ENCODE data around the gene DNLZ.
"Not testable (repeated sequence)": the region's sequence is repeated elsewhere in the genome, so short reads cannot be mapped to it uniquely, and the experiment has no call there.

DNLZ gene

GRCh38 chr9:136323371-136323789 is 40.2 kb downstream of the DNLZ start:
- Histone ChIP-seq H3K9me3 (ENCODE audit: control insufficient read depth, insufficient read depth, low read length) (no peaks in the 10 kb centered on the region), H3K36me3 (ENCODE audit: control insufficient read depth, low read length) (no peaks in the 10 kb centered on the region), H3K4me2 (ENCODE audit: low read length) (no peak overlapping the region), H4K20me1 (ENCODE audit: control insufficient read depth, insufficient read depth, low read depth, low read length) (no peaks in the 10 kb centered on the region), H3F3A (ENCODE audit: control insufficient read depth, insufficient read depth) (no peaks in the 10 kb centered on the region), H3K4me1 (ENCODE audit: control insufficient read depth, low read length) (peaks cover 26% of the 10 kb centered on the region), H3K9me2 (replicated peaks; ENCODE audit: control insufficient read depth, low read length) (no peaks in the 10 kb centered on the region), H3K79me2 (ENCODE audit: control insufficient read depth, low read length) (no peaks in the 10 kb centered on the region), H3K27me3 (ENCODE audit: control insufficient read depth, low read length) (peaks cover 15% of the 10 kb centered on the region), H3K27ac (ENCODE audit: low read depth, low read length) (no peak overlapping the region), H3K4me3 (ENCODE audit: low read length) (no peak overlapping the region)
- no peak for TF ChIP-seq CTCF (IDR thresholded peaks at IDR 0.05; ENCODE audit: low read depth, low read length, poor library complexity, severe bottlenecking)
- no peak for TF ChIP-seq EZH2phosphoT487 (IDR thresholded peaks at IDR 0.05; ENCODE audit: borderline replicate concordance, low read length)

GRCh38 chr9:136322756-136323330 is 40.7 kb downstream of the DNLZ start:
- no peaks in the 10 kb centered on the region for H4K20me1 ChIP-seq (ENCODE audit: control insufficient read depth, insufficient read depth, low read depth, low read length)
- TF ChIP-seq EZH2phosphoT487 (IDR thresholded peaks at IDR 0.05; ENCODE audit: borderline replicate concordance, low read length) (no peak), CTCF (IDR thresholded peaks at IDR 0.05; ENCODE audit: low read depth, low read length, poor library complexity, severe bottlenecking) (no peak)
- no peak overlapping the region for H3K4me3 ChIP-seq (ENCODE audit: low read length)
- H3K9me3 ChIP-seq (ENCODE audit: control insufficient read depth, insufficient read depth, low read length): no peaks in the 10 kb centered on the region
- H3K4me2 ChIP-seq (ENCODE audit: low read length): no peak overlapping the region
- H3K27ac ChIP-seq (ENCODE audit: low read depth, low read length): no peak overlapping the region
- H3K27me3 ChIP-seq (ENCODE audit: control insufficient read depth, low read length): peaks cover 11% of the 10 kb centered on the region; the same call in 1 of the 2 replicates
- H3K9me2 ChIP-seq (replicated peaks; ENCODE audit: control insufficient read depth, low read length): no peaks in the 10 kb centered on the region
- H3K36me3 ChIP-seq (ENCODE audit: control insufficient read depth, low read length): no peaks in the 10 kb centered on the region
- no peaks in the 10 kb centered on the region for H3K79me2 ChIP-seq (ENCODE audit: control insufficient read depth, low read length)
- H3F3A ChIP-seq (ENCODE audit: control insufficient read depth, insufficient read depth): no peaks in the 10 kb centered on the region
- peaks cover 31% of the 10 kb centered on the region for H3K4me1 ChIP-seq (ENCODE audit: control insufficient read depth, low read length)

GRCh38 chr9:136321561-136321960 is 42.0 kb downstream of the DNLZ start:
- peaks cover 38% of the 10 kb centered on the region for H3K4me1 ChIP-seq (ENCODE audit: control insufficient read depth, low read length)
- no peak overlapping the region for H3K27ac ChIP-seq (ENCODE audit: low read depth, low read length)
- no peaks in the 10 kb centered on the region for H3K9me2 ChIP-seq (replicated peaks; ENCODE audit: control insufficient read depth, low read length)
- TF ChIP-seq EZH2phosphoT487 (IDR thresholded peaks at IDR 0.05; ENCODE audit: borderline replicate concordance, low read length) (no peak), CTCF (IDR thresholded peaks at IDR 0.05; ENCODE audit: low read depth, low read length, poor library complexity, severe bottlenecking) (no peak)
- H3K9me3 ChIP-seq (ENCODE audit: control insufficient read depth, insufficient read depth, low read length): no peaks in the 10 kb centered on the region; the same call in 1 of the 2 replicates
- H3K4me2 ChIP-seq (ENCODE audit: low read length): no peak overlapping the region
- peaks cover 6% of the 10 kb centered on the region; the same call in 1 of the 2 replicates for H3K27me3 ChIP-seq (ENCODE audit: control insufficient read depth, low read length)
- H3F3A ChIP-seq (ENCODE audit: control insufficient read depth, insufficient read depth): no peaks in the 10 kb centered on the region
- H4K20me1 ChIP-seq (ENCODE audit: control insufficient read depth, insufficient read depth, low read depth, low read length): no peaks in the 10 kb centered on the region
- no peaks in the 10 kb centered on the region for H3K36me3 ChIP-seq (ENCODE audit: control insufficient read depth, low read length)
- H3K79me2 ChIP-seq (ENCODE audit: control insufficient read depth, low read length): no peaks in the 10 kb centered on the region
- no peak overlapping the region for H3K4me3 ChIP-seq (ENCODE audit: low read length)

DNA sequence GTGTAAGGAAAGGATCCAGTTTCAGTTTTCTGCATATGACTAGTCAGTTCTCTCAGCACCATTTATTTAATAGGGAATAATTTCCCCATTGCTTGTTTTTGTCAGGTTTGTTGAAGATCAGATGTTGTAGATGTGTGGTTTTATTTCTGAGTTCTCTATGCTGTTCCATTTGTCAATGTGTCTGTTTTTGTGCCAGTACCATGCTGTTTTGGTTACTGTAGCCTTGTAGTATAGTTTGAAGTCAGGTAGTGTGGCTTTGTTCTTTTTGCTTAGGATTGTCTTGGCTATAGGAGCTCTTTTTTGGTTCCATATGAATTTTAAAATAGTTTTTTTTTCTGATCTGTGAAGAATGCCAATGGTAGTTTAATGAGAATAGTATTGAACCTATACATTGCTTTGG is 42.6 kb downstream of the DNLZ start:
- not testable (repeated sequence) for H3K36me3 ChIP-seq (ENCODE audit: control insufficient read depth, low read length); H3K9me3 ChIP-seq (ENCODE audit: control insufficient read depth, insufficient read depth, low read length); H3K4me3 ChIP-seq (ENCODE audit: low read length); H3F3A ChIP-seq (ENCODE audit: control insufficient read depth, insufficient read depth); H3K79me2 ChIP-seq (ENCODE audit: control insufficient read depth, low read length); H3K27me3 ChIP-seq (ENCODE audit: control insufficient read depth, low read length); H3K9me2 ChIP-seq (replicated peaks; ENCODE audit: control insufficient read depth, low read length); H3K27ac ChIP-seq (ENCODE audit: low read depth, low read length); H4K20me1 ChIP-seq (ENCODE audit: control insufficient read depth, insufficient read depth, low read depth, low read length)
- Histone ChIP-seq H3K4me2 (ENCODE audit: low read length) (0 out of 2 replicates have a peak overlapping the region, but pooled peaks have one; percentile 15), H3K4me1 (ENCODE audit: control insufficient read depth, low read length) (peaks cover 38% of the 10 kb centered on the region)

- H3K27ac ChIP-seq (ENCODE audit: low read depth, low read length): not testable (repeated sequence)
Observed at GRCh38 chr9:136319955-136320354, 43.6 kb downstream of the DNLZ start.

GRCh38 chr9:136319244-136319643 is 44.3 kb downstream of the DNLZ start:
- H3K4me2 ChIP-seq (ENCODE audit: low read length): peak overlapping the region; percentile 31
- H3K36me3 ChIP-seq (ENCODE audit: control insufficient read depth, low read length); H3K4me3 ChIP-seq (ENCODE audit: low read length); H3K27ac ChIP-seq (ENCODE audit: low read depth, low read length); H3K9me2 ChIP-seq (replicated peaks; ENCODE audit: control insufficient read depth, low read length); H3F3A ChIP-seq (ENCODE audit: control insufficient read depth, insufficient read depth); H3K79me2 ChIP-seq (ENCODE audit: control insufficient read depth, low read length); H3K27me3 ChIP-seq (ENCODE audit: control insufficient read depth, low read length); H4K20me1 ChIP-seq (ENCODE audit: control insufficient read depth, insufficient read depth, low read depth, low read length): not testable (repeated sequence)
- H3K9me3 ChIP-seq (ENCODE audit: control insufficient read depth, insufficient read depth, low read length): peaks cover 20% of the 10 kb centered on the region
- H3K4me1 ChIP-seq (ENCODE audit: control insufficient read depth, low read length): peaks cover 38% of the 10 kb centered on the region

More at GRCh38 chr9:136319955-136320354, 43.6 kb downstream of the DNLZ start:
- H3K4me3 ChIP-seq (ENCODE audit: low read length); H3K27me3 ChIP-seq (ENCODE audit: control insufficient read depth, low read length); H3K9me2 ChIP-seq (replicated peaks; ENCODE audit: control insufficient read depth, low read length); H4K20me1 ChIP-seq (ENCODE audit: control insufficient read depth, insufficient read depth, low read depth, low read length); H3F3A ChIP-seq (ENCODE audit: control insufficient read depth, insufficient read depth); H3K4me2 ChIP-seq (ENCODE audit: low read length); H3K79me2 ChIP-seq (ENCODE audit: control insufficient read depth, low read length); H3K36me3 ChIP-seq (ENCODE audit: control insufficient read depth, low read length): not testable (repeated sequence)
- Histone ChIP-seq H3K4me1 (ENCODE audit: control insufficient read depth, low read length) (peaks cover 38% of the 10 kb centered on the region), H3K9me3 (ENCODE audit: control insufficient read depth, insufficient read depth, low read length) (peaks cover 15% of the 10 kb centered on the region)
